Measurements from ENCODE around the gene LDB2. TPM values are rescaled to one million over a fixed set of nuclear protein-coding genes. Genes with fewer than 3 reads are reported as not detected.

LDB2 gene
- total and polyA plus RNA-seq, 2 donors from 2014 or later = 26.9 to 59.9 TPM

GRCh38 chr4:16555156-16555555 lies 343.3 kb downstream of the LDB2 start:
- FAIRE-seq (no peak), DNase-seq (no peak)
- Histone ChIP-seq H3K4me1 (ENCODE audit: control insufficient read depth in 2 of 3, insufficient read depth in 2 of 3, low read depth in 1 of 3, low read length in 3 of 3) (no peaks in the 10 kb centered on the region), H3K4me3 (ENCODE audit: low read length in 3 of 3) (no peak overlapping the region), H3K9me3 (ENCODE audit: control insufficient read depth in 2 of 3, insufficient read depth in 1 of 3, low read length in 3 of 3) (no peaks in the 10 kb centered on the region), H3K27me3 (ENCODE audit: control insufficient read depth, insufficient read depth, low read length) (no peaks in the 10 kb centered on the region), H3K36me3 (ENCODE audit: control insufficient read depth in 2 of 3, insufficient read depth in 3 of 3, low read length in 3 of 3) (no peaks in the 10 kb centered on the region), H3K27ac (ENCODE audit: low read depth in 2 of 2, low read length in 2 of 2) (no peak overlapping the region), H3K9ac (ENCODE audit: low read length in 3 of 3) (no peak overlapping the region)
- intact Hi-C loops (cut with DNase I) = no loop called here
- TF ChIP-seq CTCF (IDR thresholded peaks at IDR 0.05; ENCODE audit: borderline replicate concordance, extremely low read depth, insufficient read depth) = no peak

GRCh38 chr4:16550531-16550930 lies 347.9 kb downstream of the LDB2 start:
- intact Hi-C loops (cut with DNase I) = no loop called here

GRCh38 chr4:16545656-16546055 lies 352.8 kb downstream of the LDB2 start:
- Histone ChIP-seq H3K4me1 (ENCODE audit: control insufficient read depth in 2 of 3, insufficient read depth in 2 of 3, low read depth in 1 of 3, low read length in 3 of 3) (no peaks in the 10 kb centered on the region), H3K27me3 (ENCODE audit: control insufficient read depth, insufficient read depth, low read length) (no peaks in the 10 kb centered on the region), H3K9me3 (ENCODE audit: control insufficient read depth in 2 of 3, insufficient read depth in 1 of 3, low read length in 3 of 3) (no peaks in the 10 kb centered on the region), H3K9ac (ENCODE audit: low read length in 3 of 3) (no peak overlapping the region), H3K27ac (ENCODE audit: low read depth in 2 of 2, low read length in 2 of 2) (no peak overlapping the region), H3K36me3 (ENCODE audit: control insufficient read depth in 2 of 3, insufficient read depth in 3 of 3, low read length in 3 of 3) (no peaks in the 10 kb centered on the region), H3K4me3 (ENCODE audit: low read length in 3 of 3) (no peak overlapping the region)
- intact Hi-C loops (cut with DNase I) = no loop called here
- FAIRE-seq (no peak), DNase-seq (no peak)
- TF ChIP-seq CTCF (IDR thresholded peaks at IDR 0.05; ENCODE audit: borderline replicate concordance, extremely low read depth, insufficient read depth) = no peak

More at GRCh38 chr4:16550531-16550930, 347.9 kb downstream of the LDB2 start:
- H3K4me1 ChIP-seq (ENCODE audit: control insufficient read depth in 2 of 3, insufficient read depth in 2 of 3, low read depth in 1 of 3, low read length in 3 of 3) = no peaks in the 10 kb centered on the region
- TF ChIP-seq CTCF (IDR thresholded peaks at IDR 0.05; ENCODE audit: borderline replicate concordance, extremely low read depth, insufficient read depth) = no peak
- no peaks in the 10 kb centered on the region for H3K36me3 ChIP-seq (ENCODE audit: control insufficient read depth in 2 of 3, insufficient read depth in 3 of 3, low read length in 3 of 3)
- H3K27ac ChIP-seq (ENCODE audit: low read depth in 2 of 2, low read length in 2 of 2) = no peak overlapping the region
- no peaks in the 10 kb centered on the region for H3K27me3 ChIP-seq (ENCODE audit: control insufficient read depth, insufficient read depth, low read length)
- H3K4me3 ChIP-seq (ENCODE audit: low read length in 3 of 3) = no peak overlapping the region
- no peaks in the 10 kb centered on the region for H3K9me3 ChIP-seq (ENCODE audit: control insufficient read depth in 2 of 3, insufficient read depth in 1 of 3, low read length in 3 of 3)
- DNase-seq (no peak), FAIRE-seq (no peak)
- no peak overlapping the region for H3K9ac ChIP-seq (ENCODE audit: low read length in 3 of 3)

GRCh38 chr4:16544869-16545268 lies 353.6 kb downstream of the LDB2 start:
- Histone ChIP-seq H3K9ac (ENCODE audit: low read length in 3 of 3) (no peak overlapping the region), H3K4me3 (ENCODE audit: low read length in 3 of 3) (peak overlapping the region in 1 of 3 donors; percentile 2), H3K4me1 (ENCODE audit: control insufficient read depth in 2 of 3, insufficient read depth in 2 of 3, low read depth in 1 of 3, low read length in 3 of 3) (no peaks in the 10 kb centered on the region), H3K27ac (ENCODE audit: low read depth in 2 of 2, low read length in 2 of 2) (no peak overlapping the region), H3K9me3 (ENCODE audit: control insufficient read depth in 2 of 3, insufficient read depth in 1 of 3, low read length in 3 of 3) (no peaks in the 10 kb centered on the region), H3K36me3 (ENCODE audit: control insufficient read depth in 2 of 3, insufficient read depth in 3 of 3, low read length in 3 of 3) (no peaks in the 10 kb centered on the region), H3K27me3 (ENCODE audit: control insufficient read depth, insufficient read depth, low read length) (no peaks in the 10 kb centered on the region)
- no peak for TF ChIP-seq CTCF (IDR thresholded peaks at IDR 0.05; ENCODE audit: borderline replicate concordance, extremely low read depth, insufficient read depth)
- intact Hi-C loops (cut with DNase I) = no loop called here
- FAIRE-seq (no peak), DNase-seq (peak in 1 of 5 donors; percentile 42)

Measured in kidney (tissue), 14 donors.